ENCODE results near the gene PIGO.
A peak's percentile ranks its signal among the peaks of the same experiment; 100 is the strongest.

PIGO gene

GRCh38 chr9:35106343-35106730, 9.9 kb upstream of the PIGO start:
- WGBS (ENCODE audit: insufficient coverage, insufficient read length), result no CpG with 5 or more reads among the region's 7 CpGs
- Histone ChIP-seq H3K36me3 (ENCODE audit: control insufficient read depth, insufficient read depth, low read length) (peaks cover 6% of the 10 kb centered on the region; the same call in 1 of the 2 replicates), H3K9me3 (ENCODE audit: control insufficient read depth, insufficient read depth, low read length) (no peaks in the 10 kb centered on the region), H3K4me3 (ENCODE audit: low read length) (no peak overlapping the region), H3K27ac (ENCODE audit: low read length) (no peak overlapping the region), H3K4me1 (ENCODE audit: control insufficient read depth, insufficient read depth, low read length) (no peaks in the 10 kb centered on the region), H3K27me3 (ENCODE audit: control insufficient read depth, insufficient read depth, low read length) (no peaks in the 10 kb centered on the region)
- DNase-seq (ENCODE audit: low read depth, low spot score), result no peak

DNA sequence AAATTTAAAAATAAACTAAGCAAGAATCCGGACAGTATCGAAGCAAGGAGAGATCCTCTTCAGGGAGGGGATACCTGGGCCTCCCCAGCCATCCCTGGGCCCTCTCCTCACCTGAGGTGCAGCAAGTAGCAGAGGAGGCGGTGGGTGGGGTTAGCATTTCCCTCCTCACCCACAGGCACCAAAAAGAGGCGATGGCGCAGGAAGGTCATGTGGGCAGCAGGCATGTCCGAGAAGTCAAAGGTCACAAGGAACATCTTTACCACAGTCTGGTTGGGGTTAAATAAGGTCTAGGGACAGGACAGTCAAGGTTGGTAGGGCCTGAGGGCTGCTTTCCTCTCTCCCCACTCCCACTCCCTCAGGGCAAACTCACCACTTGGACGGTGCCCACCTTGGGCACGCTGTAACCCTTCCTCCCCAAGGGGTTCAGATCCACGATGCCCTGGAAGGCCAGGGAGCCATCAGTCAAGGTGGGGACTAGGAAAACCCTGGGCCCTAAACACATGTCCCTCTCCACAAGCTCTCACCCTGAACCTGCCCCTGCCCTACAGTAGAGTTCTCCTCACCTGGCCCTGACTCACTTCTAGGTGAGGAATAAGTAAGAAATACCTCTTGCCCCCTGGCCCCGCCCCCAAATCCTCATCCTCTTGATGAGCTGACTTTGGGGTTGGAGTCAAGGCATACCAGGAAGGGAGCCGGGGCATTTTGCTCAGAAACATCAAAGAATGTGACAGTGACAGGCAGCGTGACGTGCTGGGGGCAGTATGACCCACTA, 9.4 kb upstream of the PIGO start:
- no CpG with 5 or more reads among the region's 13 CpGs for WGBS (ENCODE audit: insufficient coverage, insufficient read length)
- Histone ChIP-seq H3K4me3 (ENCODE audit: low read length) (no peak overlapping the region), H3K4me1 (ENCODE audit: control insufficient read depth, insufficient read depth, low read length) (no peaks in the 10 kb centered on the region), H3K9me3 (ENCODE audit: control insufficient read depth, insufficient read depth, low read length) (no peaks in the 10 kb centered on the region), H3K36me3 (ENCODE audit: control insufficient read depth, insufficient read depth, low read length) (peaks cover 10% of the 10 kb centered on the region), H3K27me3 (ENCODE audit: control insufficient read depth, insufficient read depth, low read length) (no peaks in the 10 kb centered on the region), H3K27ac (ENCODE audit: low read length) (no peak overlapping the region)
- no peak for DNase-seq (ENCODE audit: low read depth, low spot score)

DNA sequence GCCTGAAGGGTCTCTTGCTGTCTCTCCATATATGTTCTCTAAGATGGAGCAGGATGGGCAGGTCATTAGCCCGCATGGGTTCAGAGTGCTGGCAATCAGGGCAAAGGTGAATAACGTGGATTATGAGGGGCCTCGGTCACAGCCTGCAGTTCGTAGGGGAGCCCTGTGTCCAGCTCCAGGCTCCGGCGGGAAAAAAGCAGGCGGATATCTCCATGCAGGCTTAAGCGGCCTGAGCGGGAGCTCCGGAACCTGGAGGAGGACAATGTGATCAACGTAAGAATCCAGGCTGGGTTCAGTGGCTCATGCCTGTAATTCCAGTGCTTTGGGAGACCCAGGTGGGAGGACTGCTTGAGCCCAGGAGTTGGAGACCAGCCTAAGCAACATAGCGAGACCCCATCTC, 8.7 kb upstream of the PIGO start:
- Histone ChIP-seq H3K27ac (ENCODE audit: low read length) (no peak overlapping the region), H3K36me3 (ENCODE audit: control insufficient read depth, insufficient read depth, low read length) (peaks cover 10% of the 10 kb centered on the region), H3K27me3 (ENCODE audit: control insufficient read depth, insufficient read depth, low read length) (no peaks in the 10 kb centered on the region), H3K4me3 (ENCODE audit: low read length) (no peak overlapping the region), H3K4me1 (ENCODE audit: control insufficient read depth, insufficient read depth, low read length) (no peaks in the 10 kb centered on the region), H3K9me3 (ENCODE audit: control insufficient read depth, insufficient read depth, low read length) (no peaks in the 10 kb centered on the region)
- no CpG with 5 or more reads among the region's 12 CpGs for WGBS (ENCODE audit: insufficient coverage, insufficient read length)
- no peak for DNase-seq (ENCODE audit: low read depth, low spot score)

DNA sequence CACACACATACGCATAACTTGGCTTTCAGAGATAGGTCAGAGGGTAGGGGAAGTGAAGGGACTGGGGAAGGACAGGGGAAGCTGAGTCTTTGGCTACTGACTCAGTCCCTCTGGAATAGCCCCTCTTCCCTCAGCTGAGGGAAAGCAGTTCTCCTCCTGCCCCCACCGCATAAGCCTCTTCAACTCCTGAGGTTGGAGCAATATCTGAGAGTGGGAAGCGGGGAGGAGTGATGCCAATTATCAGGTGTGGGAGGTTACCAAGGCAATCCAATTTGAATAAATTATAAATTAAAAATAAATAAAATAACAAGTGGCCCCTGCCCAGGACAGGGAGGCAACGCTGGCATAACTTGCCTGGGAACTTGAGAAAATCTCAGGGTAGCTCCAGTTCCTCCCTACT, 8.2 kb upstream of the PIGO start:
- H3K27ac ChIP-seq (ENCODE audit: low read length), result no peak overlapping the region
- no peaks in the 10 kb centered on the region for H3K4me1 ChIP-seq (ENCODE audit: control insufficient read depth, insufficient read depth, low read length)
- WGBS (ENCODE audit: insufficient coverage, insufficient read length), result no CpG with 5 or more reads among the region's 4 CpGs
- DNase-seq (ENCODE audit: low read depth, low spot score), result no peak
- no peak overlapping the region for H3K4me3 ChIP-seq (ENCODE audit: low read length)
- H3K27me3 ChIP-seq (ENCODE audit: control insufficient read depth, insufficient read depth, low read length), result no peaks in the 10 kb centered on the region
- peaks cover 13% of the 10 kb centered on the region for H3K36me3 ChIP-seq (ENCODE audit: control insufficient read depth, insufficient read depth, low read length)
- no peaks in the 10 kb centered on the region for H3K9me3 ChIP-seq (ENCODE audit: control insufficient read depth, insufficient read depth, low read length)

DNA sequence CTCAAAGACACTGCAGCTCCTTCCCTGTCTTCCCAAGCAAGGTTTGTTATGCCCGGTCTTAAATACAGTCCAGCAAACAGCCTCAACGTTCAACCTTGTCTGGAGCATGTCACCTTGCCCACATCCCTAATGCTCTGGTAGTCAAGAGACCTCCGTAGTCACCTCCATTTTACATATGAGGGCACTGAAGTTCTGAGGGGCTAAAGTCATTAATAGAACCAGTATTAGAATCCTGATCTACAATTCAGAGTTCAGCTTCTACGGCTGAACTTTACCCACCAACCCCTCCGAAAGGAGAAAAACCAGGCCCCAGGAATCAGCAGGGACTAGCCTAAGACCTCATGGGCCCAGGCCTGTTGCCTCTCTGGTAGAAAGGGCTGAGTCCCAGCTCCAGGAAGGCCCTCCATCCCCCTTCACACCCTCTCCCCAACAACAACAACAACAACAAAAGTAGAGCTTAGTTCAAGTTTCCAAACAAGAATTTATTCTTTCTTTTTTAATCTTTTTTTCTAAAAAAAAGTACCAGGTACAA, 7.3 kb upstream of the PIGO start:
- no CpG with 5 or more reads among the region's 5 CpGs for WGBS (ENCODE audit: insufficient coverage, insufficient read length)
- Histone ChIP-seq H3K4me3 (ENCODE audit: low read length) (peak overlapping the region; percentile 73; the same call in 1 of the 2 replicates), H3K27me3 (ENCODE audit: control insufficient read depth, insufficient read depth, low read length) (no peaks in the 10 kb centered on the region), H3K9me3 (ENCODE audit: control insufficient read depth, insufficient read depth, low read length) (no peaks in the 10 kb centered on the region), H3K36me3 (ENCODE audit: control insufficient read depth, insufficient read depth, low read length) (peaks cover 13% of the 10 kb centered on the region), H3K27ac (ENCODE audit: low read length) (no peak overlapping the region), H3K4me1 (ENCODE audit: control insufficient read depth, insufficient read depth, low read length) (no peaks in the 10 kb centered on the region)
- DNase-seq (ENCODE audit: low read depth, low spot score), result no peak

DNA sequence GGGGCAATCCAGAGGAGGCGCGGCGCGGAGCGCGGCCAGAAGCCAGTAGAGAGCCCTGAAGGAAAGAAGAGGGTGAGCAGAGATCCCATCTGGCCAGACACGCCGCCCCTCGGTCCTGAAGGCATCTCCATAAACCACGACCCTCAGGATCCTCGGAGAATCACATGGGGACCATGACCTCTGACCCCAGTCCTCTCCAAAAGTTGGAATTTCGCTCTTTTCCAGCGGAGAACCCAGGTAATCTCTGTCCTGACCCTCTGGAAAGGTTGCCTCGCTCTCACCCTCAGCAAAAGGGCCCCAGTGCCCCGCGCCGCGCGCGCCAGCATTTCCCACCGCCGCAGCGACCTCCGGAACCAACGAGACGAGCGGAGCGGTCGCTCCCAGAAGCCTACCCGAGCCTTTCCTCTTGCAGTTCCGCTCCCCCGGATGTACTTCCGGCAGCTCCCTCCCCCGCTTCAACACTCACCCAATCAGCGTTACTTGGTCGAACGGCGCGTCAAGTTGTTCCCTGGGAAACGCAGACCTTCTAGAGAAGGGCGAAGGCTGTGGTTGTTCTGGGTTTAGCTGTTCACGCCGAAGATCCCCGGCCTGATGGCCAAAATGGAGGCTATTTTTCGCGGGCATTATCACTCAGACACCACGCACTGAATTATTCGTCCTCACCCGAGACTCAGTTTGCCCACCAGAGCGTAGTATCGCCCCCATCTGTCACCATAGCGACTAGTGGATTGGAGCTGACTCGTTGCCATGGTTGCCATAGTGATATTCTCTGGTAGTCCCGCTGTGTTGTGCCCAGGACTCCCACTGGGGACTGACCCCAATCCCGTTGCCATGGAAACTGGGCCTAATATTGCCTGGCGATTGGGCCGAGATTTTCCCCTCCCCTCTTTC, 6.6 kb upstream of the PIGO start, which contains the start of gene STOML2:
Gene STOML2 (minus strand): TSS at position 363 of the 891 bp plus-strand sequence. CDS start 37 bp downstream, at position 326.
- Histone ChIP-seq H3K36me3 (ENCODE audit: control insufficient read depth, insufficient read depth, low read length) (peaks cover 13% of the 10 kb centered on the region), H3K27ac (ENCODE audit: low read length) (no peak within 1 kb of the TSS), H3K27me3 (ENCODE audit: control insufficient read depth, insufficient read depth, low read length) (no peaks in the 10 kb centered on the region), H3K4me3 (ENCODE audit: low read length) (peak within 1 kb of the TSS; percentile 73), H3K4me1 (ENCODE audit: control insufficient read depth, insufficient read depth, low read length) (no peaks in the 10 kb centered on the region), H3K9me3 (ENCODE audit: control insufficient read depth, insufficient read depth, low read length) (no peaks in the 10 kb centered on the region)
- DNase-seq (ENCODE audit: low read depth, low spot score), result no peak
- no CpG with 5 or more reads among the region's 57 CpGs for WGBS (ENCODE audit: insufficient coverage, insufficient read length)

- no CpG with 5 or more reads among the region's 10 CpGs for WGBS (ENCODE audit: insufficient coverage, insufficient read length)
- H3K36me3 ChIP-seq (ENCODE audit: control insufficient read depth, insufficient read depth, low read length), result peaks cover 13% of the 10 kb centered on the region
- no peak for DNase-seq (ENCODE audit: low read depth, low spot score)
- H3K4me3 ChIP-seq (ENCODE audit: low read length), result peak overlapping the region; percentile 73
- H3K27ac ChIP-seq (ENCODE audit: low read length), result no peak overlapping the region
- H3K4me1 ChIP-seq (ENCODE audit: control insufficient read depth, insufficient read depth, low read length), result no peaks in the 10 kb centered on the region
- no peaks in the 10 kb centered on the region for H3K27me3 ChIP-seq (ENCODE audit: control insufficient read depth, insufficient read depth, low read length)
- no peaks in the 10 kb centered on the region for H3K9me3 ChIP-seq (ENCODE audit: control insufficient read depth, insufficient read depth, low read length)
These were observed 6.0 kb upstream of the PIGO start for GRCh38 chr9:35102465-35102768.

DNA sequence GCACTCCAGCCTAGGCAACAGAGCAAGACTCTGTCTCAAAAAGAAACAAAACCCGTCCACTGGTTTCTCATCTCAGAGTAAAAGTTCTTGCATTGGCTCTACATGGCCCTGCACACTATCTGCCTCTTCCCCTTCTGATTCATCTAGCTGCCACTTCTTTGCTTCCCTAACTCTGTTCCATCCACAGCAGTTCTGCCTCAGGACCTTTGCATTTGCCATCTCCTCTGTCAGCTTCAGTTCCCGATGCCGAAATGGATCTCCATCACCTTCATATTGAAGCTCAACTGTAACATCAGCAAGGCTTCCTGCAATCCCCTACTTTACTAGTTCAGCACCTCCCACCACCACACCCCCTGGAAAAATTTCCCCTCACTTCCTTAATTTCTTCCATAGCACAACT, 1.2 kb upstream of the PIGO start:
- DNase-seq (ENCODE audit: low read depth, low spot score), result no peak
- Histone ChIP-seq H3K9me3 (ENCODE audit: control insufficient read depth, insufficient read depth, low read length) (no peaks in the 10 kb centered on the region), H3K4me1 (ENCODE audit: control insufficient read depth, insufficient read depth, low read length) (no peaks in the 10 kb centered on the region), H3K27ac (ENCODE audit: low read length) (no peak overlapping the region), H3K36me3 (ENCODE audit: control insufficient read depth, insufficient read depth, low read length) (peaks cover 16% of the 10 kb centered on the region), H3K27me3 (ENCODE audit: control insufficient read depth, insufficient read depth, low read length) (no peaks in the 10 kb centered on the region), H3K4me3 (ENCODE audit: low read length) (no peak overlapping the region)
- no CpG with 5 or more reads among the region's 3 CpGs for WGBS (ENCODE audit: insufficient coverage, insufficient read length)

DNA sequence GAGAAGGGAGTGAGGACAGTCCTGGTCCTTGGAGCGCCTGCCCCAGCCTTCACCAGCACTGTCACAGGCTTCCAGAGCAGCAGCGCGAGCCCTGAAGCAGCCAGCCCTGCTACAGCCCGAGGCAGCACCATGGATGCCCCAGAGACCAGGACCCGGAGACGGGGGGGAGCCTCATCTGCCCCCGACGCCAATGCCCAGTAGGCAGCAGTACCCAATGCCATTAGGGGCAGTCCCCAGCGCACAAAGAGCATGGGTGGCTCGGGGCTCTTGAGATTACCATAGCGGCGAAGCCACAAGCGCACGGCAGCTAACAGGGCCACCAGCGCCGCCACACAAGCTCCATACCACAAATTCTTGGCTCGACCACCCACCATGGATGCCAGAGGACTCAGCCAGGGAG, 4.9 kb downstream of the PIGO start:
- Histone ChIP-seq H3K9me3 (ENCODE audit: control insufficient read depth, insufficient read depth, low read length) (no peaks in the 10 kb centered on the region), H3K36me3 (ENCODE audit: control insufficient read depth, insufficient read depth, low read length) (peaks cover 27% of the 10 kb centered on the region; the same call in 1 of the 2 replicates), H3K4me3 (ENCODE audit: low read length) (no peak overlapping the region), H3K4me1 (ENCODE audit: control insufficient read depth, insufficient read depth, low read length) (no peaks in the 10 kb centered on the region), H3K27ac (ENCODE audit: low read length) (no peak overlapping the region), H3K27me3 (ENCODE audit: control insufficient read depth, insufficient read depth, low read length) (no peaks in the 10 kb centered on the region)
- no peak for DNase-seq (ENCODE audit: low read depth, low spot score)
- WGBS (ENCODE audit: insufficient coverage, insufficient read length), result no CpG with 5 or more reads among the region's 17 CpGs

DNA sequence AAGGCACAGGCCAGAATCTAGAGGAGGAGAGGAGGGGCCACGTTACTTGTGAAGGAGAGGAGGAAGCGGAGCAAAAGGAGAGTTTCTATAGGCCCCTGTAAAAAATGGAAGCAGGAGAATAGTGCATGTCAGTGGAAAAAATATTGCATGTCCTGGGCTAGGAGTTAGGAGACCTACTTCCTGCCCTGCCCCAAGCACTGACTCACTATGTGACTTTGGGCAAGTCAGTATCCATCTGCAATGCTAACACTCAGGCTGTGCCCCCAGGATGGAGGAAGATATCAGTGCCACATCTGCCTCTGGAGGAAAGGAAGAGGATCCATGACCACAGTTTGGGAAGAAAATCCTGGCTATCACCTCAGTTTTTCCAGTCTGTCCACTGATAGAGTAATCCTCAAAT, 7.0 kb downstream of the PIGO start:
- H3K36me3 ChIP-seq (ENCODE audit: control insufficient read depth, insufficient read depth, low read length), result peaks cover 27% of the 10 kb centered on the region; the same call in 1 of the 2 replicates

More for the DNA sequence above, 7.0 kb downstream of the PIGO start:
- Histone ChIP-seq H3K27me3 (ENCODE audit: control insufficient read depth, insufficient read depth, low read length) (no peaks in the 10 kb centered on the region), H3K4me3 (ENCODE audit: low read length) (no peak overlapping the region), H3K27ac (ENCODE audit: low read length) (no peak overlapping the region), H3K4me1 (ENCODE audit: control insufficient read depth, insufficient read depth, low read length) (no peaks in the 10 kb centered on the region), H3K9me3 (ENCODE audit: control insufficient read depth, insufficient read depth, low read length) (no peaks in the 10 kb centered on the region)
- DNase-seq (ENCODE audit: low read depth, low spot score), result no peak
- no CpG with 5 or more reads among the region's 2 CpGs for WGBS (ENCODE audit: insufficient coverage, insufficient read length)
